Measurements from ENCODE around the gene ZDHHC24.

- no peak for TF ChIP-seq CTCF (IDR thresholded peaks at IDR 0.05)
- TF ChIP-seq POLR2A (IDR thresholded peaks at IDR 0.05), result no peak
Measured at GRCh38 chr11:66530927-66531709, 14.7 kb downstream of the ZDHHC24 start.

All from right lobe of liver (tissue), 4 donors.